ENCODE results near the gene METTL21A. TPM values are rescaled to one million over a fixed set of nuclear protein-coding genes. Genes with fewer than 3 reads are reported as not detected.
A peak's percentile ranks its signal among the peaks of the same experiment; 100 is the strongest.

Gene METTL21A
- total and polyA plus RNA-seq, 2 of the 4 experiments (the other 2 are of a cell fraction) = 5.9 to 11.6 TPM

GRCh38 chr2:207617011-207617671, 8.1 kb downstream of the METTL21A start:
- Histone ChIP-seq H3K4me2 (ENCODE audit: low read depth, low read length) (peak overlapping the region; percentile 92), H3K9me1 (ENCODE audit: insufficient read depth, low read length) (peaks cover 12% of the 10 kb centered on the region; the same call in 1 of the 2 replicates), H2AK5ac (ENCODE audit: low read depth, low read length) (peak overlapping the region; percentile 100), H3K14ac (replicated peaks; ENCODE audit: low read depth, low read length) (peak overlapping the region; percentile 92), H3K4me3 (ENCODE audit: insufficient read depth, low read depth, low read length) (no peak overlapping the region), H4K91ac (ENCODE audit: insufficient read depth, low read depth, low read length) (peak overlapping the region; percentile 96), H4K8ac (ENCODE audit: low read depth in 2 of 2, low read length in 2 of 2) (peak overlapping the region; percentile 48 to 99; a peak in 3 of 4 replicates), H2AFZ (replicated peaks; ENCODE audit: low read length, poor library complexity) (peak overlapping the region; percentile 81), H3K23ac (ENCODE audit: low read depth, low read length) (peak overlapping the region; percentile 96), H3K4me1 (ENCODE audit: control insufficient read depth, insufficient read depth, low read length) (peaks cover 9% of the 10 kb centered on the region), H3K36me3 (ENCODE audit: control insufficient read depth, insufficient read depth, low read length) (peaks cover 12% of the 10 kb centered on the region), H3K9ac (ENCODE audit: low read depth, low read length) (peak overlapping the region; percentile 88), H3K56ac (ENCODE audit: extremely low read depth, insufficient read depth, low read length) (peak overlapping the region; percentile 98), H4K5ac (ENCODE audit: low read depth, low read length) (peak overlapping the region; percentile 99), H3K27me3 (ENCODE audit: control insufficient read depth, insufficient read depth, low read length) (no peaks in the 10 kb centered on the region), H2BK15ac (ENCODE audit: low read depth, low read length) (peak overlapping the region; percentile 97; the same call in 2 of the 3 replicates), H3K4ac (ENCODE audit: low read depth, low read length) (peak overlapping the region; percentile 97), H3K18ac (ENCODE audit: low read depth, low read length) (peak overlapping the region; percentile 100), H3K9me3 (ENCODE audit: control insufficient read depth, insufficient read depth, low read length) (no peaks in the 10 kb centered on the region), H2BK20ac (ENCODE audit: low read depth, low read length) (peak overlapping the region; percentile 86), H3K27ac (ENCODE audit: insufficient read depth, low read length) (peak overlapping the region; percentile 100), H2AK9ac (replicated peaks; ENCODE audit: low read depth, low read length, poor library complexity) (peak overlapping the region; percentile 86), H2BK120ac (ENCODE audit: low read depth, low read length) (peak overlapping the region; percentile 99), H3K79me1 (ENCODE audit: low read depth in 1 of 2, low read length in 2 of 2) (peaks cover 5 to 12% of the 10 kb centered on the region in 2 experiments; a peak in 3 of 4 replicates), H2BK5ac (ENCODE audit: low read depth, low read length, poor library complexity, severe bottlenecking) (peak overlapping the region; percentile 100), H4K20me1 (ENCODE audit: insufficient read depth, low read length) (peaks cover 8% of the 10 kb centered on the region)
- ATAC-seq (ENCODE audit: low read depth) (peak; percentile 88), DNase-seq (peak; percentile 99)
- BruUV-seq (replicated peaks) = no TSS peak
- CTCF ChIA-PET = interaction anchor here (1.6 kb wide), 1 partner anchor 9 kb away, joined by 5 read pairs; no protein-coding TSS in a partner anchor
- TF ChIP-seq RFX5 (IDR thresholded peaks at IDR 0.05; ENCODE audit: low read depth, low read length) (no peak), FOS (IDR thresholded peaks at IDR 0.05; ENCODE audit: low read depth, low read length) (peak; percentile 92), MAFK (IDR thresholded peaks at IDR 0.05; ENCODE audit: low read depth, low read length) (peak; percentile 73), MAZ (IDR thresholded peaks at IDR 0.05; ENCODE audit: borderline replicate concordance, low read depth, low read length) (no peak), CTCF (conservative IDR thresholded peaks at IDR 0.05; ENCODE audit: low read depth, low read length) (0 out of 2 replicates have a peak, but pooled peaks have one; percentile 5), CEBPB (IDR thresholded peaks at IDR 0.05; ENCODE audit: low read depth, low read length) (peak; percentile 48; the same call in 1 of the 2 replicates), BHLHE40 (IDR thresholded peaks at IDR 0.05; ENCODE audit: low read depth, low read length) (peak; percentile 70), RAD21 (IDR thresholded peaks at IDR 0.05; ENCODE audit: low read length) (peak; percentile 24; the same call in 1 of the 2 replicates), POLR2A (IDR thresholded peaks at IDR 0.05; ENCODE audit: low read depth, low read length) (no peak), RCOR1 (IDR thresholded peaks at IDR 0.05; ENCODE audit: insufficient replicate concordance, low read length) (peak; percentile 27), NFE2L2 (IDR thresholded peaks at IDR 0.05; ENCODE audit: low read depth, low read length) (0 out of 2 replicates have a peak, but pooled peaks have one; percentile 48), SMC3 (IDR thresholded peaks at IDR 0.05; ENCODE audit: low read depth, low read length) (no peak), MXI1 (IDR thresholded peaks at IDR 0.05; ENCODE audit: borderline replicate concordance, low read depth, low read length) (peak; percentile 10; the same call in 1 of the 2 replicates), CHD1 (IDR thresholded peaks at IDR 0.05; ENCODE audit: low read depth, low read length) (peak; percentile 58; the same call in 1 of the 2 replicates)
- in situ Hi-C loops (cut with MboI; ENCODE audit: low sequenced_read_pairs) (no loop called here), dilution Hi-C loops (cut with HindIII; ENCODE audit: low sequenced_read_pairs, unreplicated experiment) (no loop called here), intact Hi-C loops (cut with micrococcal nuclease) (loop anchor here (1.0 to 10.0 kb wide), 3 partner anchors 129 to 455 kb away; no protein-coding TSS in a partner anchor)
- POLR2A ChIA-PET (ENCODE audit: unreplicated experiment) = interaction anchor here (0.6 kb wide), 1 partner anchor 452 kb away, joined by 3 read pairs; no protein-coding TSS in a partner anchor
- WGBS, 2 experiments (ENCODE audit: extremely low coverage in 2 of 2, insufficient read length in 1 of 2) = 3% methylated on average over 4 of the region's 6 CpGs; no CpG with 5 or more reads in 1 of the 2 experiments
